Stimulated activated CD4-positive, alpha-beta T cell treated with anti-CD3 and anti-CD28 coated beads, Interleukin-15, amount 100 ng/mL, for 1 hour (primary cell): ENCODE data around the gene NKAP.
"Not testable (repeated sequence)": the region's sequence is repeated elsewhere in the genome, so short reads cannot be mapped to it uniquely, and the experiment has no call there.

Experiments used
- DNase-seq, 2 donors: peaks; one replicate each; pipeline ENCODE4 v3.0.0-alpha.2; 2020; ENCODE audit warnings: low read depth in 1 of 2, low spot score in 1 of 2

NKAP gene

DNA sequence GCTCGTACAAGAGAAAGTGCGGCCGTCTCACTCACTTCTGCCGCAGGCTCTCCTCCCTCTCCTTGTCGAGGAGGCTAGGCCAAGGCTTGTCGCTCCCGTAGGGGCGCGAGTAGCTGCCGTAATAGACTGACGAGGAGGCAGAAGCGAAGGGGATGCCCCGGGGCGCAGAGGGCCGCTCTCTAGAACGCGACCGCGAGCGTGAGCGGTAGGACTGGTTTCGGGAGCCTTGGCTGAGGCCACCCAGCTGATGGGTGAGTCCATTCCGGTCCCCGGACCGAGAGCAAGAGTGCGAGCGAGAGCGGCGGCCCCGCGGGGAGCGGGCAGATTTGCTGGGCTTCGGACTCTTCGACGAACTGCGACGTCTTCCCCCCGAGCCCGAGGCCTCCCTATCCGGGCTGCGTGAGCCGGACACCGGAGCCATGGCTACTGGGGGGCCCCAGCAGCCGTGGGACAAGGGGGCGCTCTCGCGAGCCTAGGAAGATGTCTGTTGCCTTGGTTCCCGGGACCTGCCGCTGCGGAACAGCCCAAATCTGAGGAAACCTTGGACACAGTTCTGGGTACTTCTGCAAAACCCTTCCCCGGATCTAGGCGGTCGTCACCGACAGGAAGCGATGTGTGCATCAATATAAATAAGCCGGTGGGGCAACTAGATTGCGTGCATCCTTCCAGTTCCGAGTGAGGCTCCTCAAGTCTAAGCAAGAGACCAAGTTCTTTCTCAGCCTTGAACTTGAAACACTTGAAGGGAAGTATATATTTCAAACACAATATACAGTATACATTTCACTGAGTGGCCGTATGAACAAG lies at the start of gene NKAP:
Gene NKAP (minus strand): TSS at position 567 of the 804 bp plus-strand sequence. CDS start 146 bp downstream, at position 421.
- DNase-seq, result peak; percentile 63 to 67

DNA sequence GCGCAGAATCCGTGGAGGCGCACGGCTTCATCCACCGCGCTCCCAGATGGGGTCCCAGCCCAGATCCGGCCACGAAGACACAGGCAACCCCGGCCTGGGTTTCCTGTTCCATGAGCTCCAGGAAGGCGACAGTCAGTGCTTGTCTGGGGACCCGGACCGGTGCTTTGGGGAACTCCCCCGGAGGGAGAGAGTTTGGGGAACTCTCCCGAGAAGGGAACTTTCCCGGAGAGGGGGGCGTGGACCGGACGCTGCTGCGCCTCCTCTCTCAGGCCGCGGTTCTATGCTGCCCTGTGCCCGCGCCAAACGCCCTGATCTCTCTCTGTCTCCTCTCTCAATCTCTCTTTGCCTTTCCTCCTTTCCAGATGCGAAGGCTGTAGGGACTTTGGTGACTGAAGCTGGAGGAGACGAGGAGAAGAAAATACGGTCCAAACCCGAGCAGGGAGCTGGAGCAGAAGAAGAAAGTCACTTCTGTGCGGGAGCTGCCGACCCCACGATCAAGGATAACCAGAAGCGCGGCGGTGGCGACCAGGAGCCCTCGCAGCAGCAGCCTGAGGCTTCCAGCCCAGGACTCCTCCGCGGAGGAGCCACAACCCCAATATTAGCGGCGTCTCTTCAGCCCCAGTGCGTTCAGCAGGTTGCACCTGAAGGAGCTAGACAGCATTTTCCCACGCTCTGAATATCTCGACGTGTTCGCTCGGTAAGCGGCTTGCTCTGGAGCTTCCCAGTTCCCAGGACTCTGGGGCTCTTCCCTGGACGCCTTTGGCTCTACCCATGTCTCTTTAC lies 47.6 kb upstream of the NKAP start:
- DNase-seq, result no peak

GRCh38 chrX:119990556-119991004 lies 47.0 kb upstream of the NKAP start:
- no peak for DNase-seq

- DNase-seq, result no peak
Observed at GRCh38 chrX:119989905-119990555, 46.5 kb upstream of the NKAP start.

GRCh38 chrX:119986203-119986602 lies 42.7 kb upstream of the NKAP start:
- DNase-seq, result no peak

DNA sequence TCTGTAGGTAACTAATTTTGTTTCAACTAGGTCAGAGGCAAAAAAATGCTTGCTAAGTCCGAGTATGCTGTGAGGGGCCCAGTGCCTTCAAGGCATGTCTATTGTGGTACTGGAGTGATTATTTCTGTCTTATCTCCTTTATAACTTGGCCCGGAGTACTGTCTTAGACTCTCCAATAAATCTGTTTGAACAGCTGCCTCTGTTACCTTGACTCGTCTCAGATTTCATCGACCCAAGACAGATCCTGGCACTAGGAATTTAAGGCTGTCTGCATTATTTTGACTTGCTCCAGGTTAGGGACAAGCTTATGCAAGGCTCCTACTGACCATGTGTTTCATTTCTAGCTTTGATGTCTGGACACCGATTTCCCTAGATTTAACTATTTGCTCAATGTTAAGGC lies 41.1 kb upstream of the NKAP start:
- DNase-seq, result no peak

DNA sequence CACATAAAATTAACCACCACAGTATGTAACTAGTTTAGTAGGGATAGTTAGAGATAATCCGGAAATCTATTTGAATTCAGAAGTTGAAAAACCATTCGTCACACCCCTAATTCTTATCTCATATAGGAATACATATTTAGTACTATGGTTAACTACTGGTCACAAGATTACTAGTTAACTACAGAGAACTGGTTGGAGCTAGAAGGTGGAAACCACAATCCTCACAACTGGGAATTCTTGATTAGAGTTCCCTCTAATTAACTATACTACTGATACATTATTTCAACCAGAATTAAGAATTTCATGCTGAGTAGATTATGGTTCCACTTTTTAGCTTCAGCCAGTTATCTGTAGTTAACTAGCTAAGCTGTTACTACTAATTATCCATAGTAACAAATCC lies 39.9 kb upstream of the NKAP start:
- no peak for DNase-seq

DNA sequence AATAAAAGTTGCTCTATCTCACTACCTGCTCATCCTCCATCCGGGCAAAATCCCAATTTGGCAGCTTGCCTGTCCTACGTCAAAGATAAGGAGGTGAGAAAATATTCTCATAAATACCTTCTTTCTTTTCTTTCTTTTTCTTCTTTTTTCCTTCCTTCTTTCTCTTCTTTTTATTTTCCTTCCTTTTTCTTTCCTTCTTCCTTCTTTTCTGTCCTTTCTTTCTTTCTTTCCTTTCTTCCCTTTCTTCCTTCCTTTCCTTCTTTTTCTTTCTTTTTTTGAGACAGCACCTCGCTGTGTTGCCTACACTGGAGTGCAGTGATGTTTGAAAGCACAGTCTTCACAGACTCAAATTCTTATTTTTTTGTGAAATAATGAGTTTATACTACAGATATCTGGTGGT lies 38.6 kb upstream of the NKAP start:
- no peak for DNase-seq

DNA sequence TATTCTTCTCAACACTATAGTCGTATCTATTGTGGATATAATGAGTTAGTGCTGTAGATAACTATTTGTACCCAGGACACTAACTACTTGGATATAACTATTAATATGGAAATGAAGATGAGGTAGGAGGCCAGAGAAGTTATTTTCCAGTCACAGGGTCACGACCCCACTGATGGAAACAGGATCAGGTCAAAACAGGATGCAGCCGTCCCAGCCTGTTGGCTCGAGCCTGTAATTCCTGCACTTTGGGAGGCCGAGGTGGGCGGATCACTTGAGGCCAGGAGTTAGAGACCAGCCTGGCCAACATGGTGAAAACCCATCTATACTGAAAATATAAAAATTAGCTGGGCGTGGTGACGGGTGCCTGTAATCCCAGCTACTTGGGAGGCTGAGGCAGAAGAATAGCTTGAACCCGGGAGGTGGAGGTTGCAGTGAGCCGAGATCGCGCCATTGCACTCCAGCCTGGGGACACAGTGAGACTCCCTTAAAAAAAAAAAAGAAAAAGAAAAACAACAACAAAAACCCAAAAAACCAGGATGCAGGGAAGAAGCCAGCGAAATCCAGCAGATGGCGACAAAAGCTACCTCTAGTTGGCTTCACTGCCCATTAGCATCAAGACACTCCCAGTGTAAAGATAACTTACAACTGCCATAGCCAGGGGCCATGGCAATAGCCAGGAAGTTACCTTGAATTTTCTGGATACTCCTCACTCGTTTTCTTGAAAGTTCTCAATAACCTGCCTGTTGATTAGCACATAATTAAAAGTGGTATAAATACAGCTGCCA lies 37.9 kb upstream of the NKAP start:
- no peak for DNase-seq

- not testable (repeated sequence) for DNase-seq
Observed at GRCh38 chrX:119977172-119977571, 33.6 kb upstream of the NKAP start.

DNA sequence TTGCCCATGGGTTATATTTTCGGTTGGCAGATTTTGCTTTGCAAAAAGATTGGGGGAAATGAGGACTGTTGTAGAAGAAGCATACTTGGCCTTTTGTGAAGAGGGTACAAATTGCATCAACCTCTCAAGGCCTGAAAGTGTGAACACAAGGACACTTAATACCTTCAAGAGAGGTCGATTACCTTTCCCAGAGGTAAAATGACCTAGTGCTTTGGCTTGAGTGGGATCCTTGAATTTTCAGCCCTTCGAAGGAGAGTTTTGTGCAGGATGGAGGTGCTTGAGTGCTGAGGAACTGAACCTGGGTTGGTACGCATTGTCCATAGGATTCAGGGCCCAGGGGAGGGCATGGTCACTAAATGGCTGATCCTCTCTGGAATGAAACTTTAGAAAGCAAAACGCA lies 27.6 kb upstream of the NKAP start:
- DNase-seq, result no peak

GRCh38 chrX:119970574-119970973 lies 27.0 kb upstream of the NKAP start:
- DNase-seq, result no peak

DNA sequence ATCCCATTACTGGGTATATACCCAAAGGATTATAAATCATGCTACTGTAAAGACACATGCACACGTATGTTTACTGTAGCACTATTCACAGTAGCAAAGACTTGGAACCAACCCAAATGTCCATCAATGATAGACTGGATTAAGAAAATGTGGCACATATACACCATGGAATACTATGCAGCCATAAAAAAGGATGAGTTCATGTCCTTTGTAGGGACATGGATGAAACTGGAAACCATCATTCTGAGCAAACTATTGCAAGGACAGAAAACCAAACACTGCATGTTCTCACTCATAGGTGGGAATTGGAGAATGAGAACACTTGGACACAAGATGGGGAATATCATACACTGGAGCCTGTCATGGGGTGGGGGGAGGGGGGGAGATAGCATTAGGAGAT lies 23.3 kb upstream of the NKAP start:
- DNase-seq, result not testable (repeated sequence)

DNA sequence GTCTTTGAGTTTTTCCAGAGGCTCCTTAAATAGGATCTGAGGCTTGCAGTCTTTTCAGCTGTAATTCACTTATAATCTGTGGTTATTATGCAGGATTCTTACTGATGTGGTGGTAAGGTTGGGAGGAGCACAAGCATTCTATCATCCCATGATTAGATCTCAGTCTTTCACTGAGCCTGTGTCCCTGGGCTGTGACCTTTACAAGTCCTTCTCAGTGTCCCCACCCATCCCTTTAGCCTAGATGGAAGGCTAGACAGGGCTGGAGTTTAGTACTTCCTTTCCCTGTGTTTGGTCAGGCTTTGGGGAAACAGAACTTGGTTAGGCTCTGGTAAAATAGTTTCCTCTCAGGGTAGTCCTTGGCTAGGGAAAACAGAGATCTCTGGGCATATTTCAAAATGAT lies 17.1 kb upstream of the NKAP start:
- no peak for DNase-seq

DNA sequence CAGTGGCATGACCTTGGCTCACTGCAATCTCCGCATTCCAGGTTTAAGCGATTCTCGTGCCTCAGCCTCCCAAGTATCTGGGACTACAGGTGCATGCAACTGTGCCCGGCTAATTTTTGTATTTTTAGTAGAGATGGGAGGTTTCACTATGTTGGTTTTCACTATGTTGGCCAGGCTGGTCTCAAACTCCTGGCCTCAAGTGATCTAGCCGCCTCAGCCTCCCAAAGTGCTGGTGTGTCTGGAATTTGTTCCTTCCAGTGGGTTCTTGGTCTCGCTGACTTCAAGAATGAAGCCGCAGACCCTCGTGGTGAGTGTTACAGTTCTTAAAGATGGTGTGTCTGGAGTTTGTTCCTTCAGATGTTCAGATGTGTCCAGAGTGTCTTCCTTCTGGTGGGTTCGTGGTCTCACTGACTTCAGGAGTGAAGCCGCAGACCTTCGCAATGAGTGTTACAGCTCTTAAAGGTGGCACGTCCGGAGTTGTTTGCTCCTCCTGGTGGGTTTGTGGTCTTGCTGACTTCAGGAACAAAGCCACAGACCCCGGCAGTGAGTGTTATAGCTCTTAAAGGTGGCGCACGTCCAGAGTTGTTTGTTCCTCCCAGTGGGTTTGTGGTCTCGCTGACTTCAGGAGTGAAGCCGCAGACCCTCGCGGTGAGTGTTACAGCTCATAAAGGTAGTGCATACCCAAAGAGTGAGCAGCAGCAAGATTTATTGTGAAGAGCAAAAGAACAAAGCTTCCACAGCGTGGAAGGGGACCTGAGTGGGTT lies 12.4 kb upstream of the NKAP start:
- DNase-seq, result peak in 1 of 2 donors; percentile 1

DNA sequence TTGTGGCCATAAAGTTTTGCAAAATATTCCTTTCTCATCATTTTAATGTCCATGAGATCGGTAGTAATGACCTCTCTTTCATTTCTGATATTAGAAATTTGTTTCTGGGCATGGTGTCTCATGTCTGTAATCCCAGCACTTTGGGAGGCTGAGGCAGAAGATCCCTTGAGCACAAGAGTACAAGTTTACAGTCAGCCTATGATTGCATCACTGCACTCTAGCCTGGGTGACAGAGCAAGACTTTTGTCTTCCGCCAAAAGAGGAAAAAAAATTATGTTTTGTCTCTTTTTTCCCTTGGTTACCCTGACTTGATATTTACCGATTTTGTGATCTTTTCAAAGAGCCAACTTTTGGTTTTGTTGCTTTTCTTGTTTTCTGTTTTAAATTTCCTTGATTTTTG lies 10.8 kb upstream of the NKAP start:
- DNase-seq, result no peak

- no peak for DNase-seq
Observed at GRCh38 chrX:119948381-119948780, 4.8 kb upstream of the NKAP start.

DNA sequence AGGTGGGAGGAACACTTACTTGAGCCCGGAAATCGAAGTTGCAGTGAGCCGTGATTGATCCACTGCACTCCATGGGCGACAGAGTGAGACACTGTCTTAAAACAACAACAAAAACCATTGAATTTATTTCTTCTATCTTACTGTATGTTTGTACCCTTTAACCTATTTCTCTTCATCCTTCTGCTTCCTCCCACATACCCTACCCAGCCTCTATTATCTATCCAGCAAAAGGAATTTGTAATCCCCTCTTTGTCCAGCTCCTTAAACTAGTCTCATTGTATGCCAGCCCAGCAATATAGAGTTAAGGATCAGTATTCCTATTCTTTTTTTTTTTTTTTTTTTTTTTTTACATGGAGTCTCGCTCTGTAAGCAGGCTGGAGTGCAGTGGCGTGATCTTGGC lies 1.9 kb upstream of the NKAP start:
- DNase-seq, result no peak

DNA sequence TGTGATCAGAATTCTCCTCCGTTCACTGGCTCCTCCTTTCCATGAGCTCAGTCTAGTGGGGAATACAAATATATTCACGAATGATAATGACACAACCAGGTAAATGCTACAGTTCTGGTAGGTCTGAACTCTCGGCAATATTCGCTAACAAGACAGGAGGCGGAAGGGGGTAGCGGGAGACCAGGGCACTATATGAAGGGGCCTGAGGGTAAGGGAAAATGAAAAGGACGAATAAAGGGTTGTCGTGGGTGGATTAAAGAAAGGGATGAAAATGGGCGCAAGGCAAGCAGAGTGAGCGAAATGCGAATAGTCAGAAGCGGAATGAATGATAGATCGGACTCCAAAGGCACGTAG lies 743 bp downstream of the NKAP start:
- no peak for DNase-seq

GRCh38 chrX:119942173-119942819 lies 1.3 kb downstream of the NKAP start:
- no peak for DNase-seq
